CD4-positive, alpha-beta T cell treated with Interleukin-12 subunit alpha and Interleukin-12 subunit beta, for 1 hour (primary cell): ENCODE results near the gene SLC16A5.
"Not testable (repeated sequence)": the region's sequence is repeated elsewhere in the genome, so short reads cannot be mapped to it uniquely, and the experiment has no call there.

Experiments
- DNase-seq: peaks from one replicate; pipeline ENCODE4 v3.0.0-alpha.2; 2020

The SLC16A5 gene

DNA sequence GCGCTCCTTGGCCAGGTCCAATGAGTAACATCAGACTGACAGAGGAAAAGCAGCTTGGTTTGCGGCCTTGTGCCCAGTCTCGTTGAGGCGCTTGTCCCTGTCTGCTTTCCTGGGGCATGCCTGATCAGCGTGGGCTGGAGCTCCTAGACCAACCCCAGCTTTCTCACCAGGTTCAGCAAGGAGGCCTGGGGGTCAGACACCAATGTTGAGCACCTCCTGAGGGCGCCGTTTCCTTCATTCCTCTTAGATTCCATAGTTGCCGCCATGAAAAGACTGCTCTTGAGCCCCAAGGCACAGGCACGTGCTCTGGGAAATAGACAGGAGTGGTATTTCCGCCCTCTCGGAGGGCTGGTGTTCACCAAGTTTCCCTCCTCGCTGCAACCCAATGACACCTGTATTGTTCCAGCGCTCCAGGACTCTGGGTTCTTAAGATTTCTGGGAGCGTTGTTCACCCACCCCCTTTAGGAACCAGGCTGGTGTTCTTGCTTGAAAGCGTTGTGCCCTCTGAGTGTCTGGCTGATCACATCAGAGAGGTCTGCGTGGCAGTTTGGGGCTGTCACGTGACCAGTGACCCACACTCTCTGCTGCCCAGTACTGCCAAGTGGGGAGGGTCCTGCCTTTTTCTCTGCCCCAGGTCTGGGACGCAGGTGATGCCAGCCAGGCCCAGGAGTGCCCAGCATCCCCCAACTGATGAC is 22.7 kb upstream of the SLC16A5 start:
- DNase-seq = no peak

DNA sequence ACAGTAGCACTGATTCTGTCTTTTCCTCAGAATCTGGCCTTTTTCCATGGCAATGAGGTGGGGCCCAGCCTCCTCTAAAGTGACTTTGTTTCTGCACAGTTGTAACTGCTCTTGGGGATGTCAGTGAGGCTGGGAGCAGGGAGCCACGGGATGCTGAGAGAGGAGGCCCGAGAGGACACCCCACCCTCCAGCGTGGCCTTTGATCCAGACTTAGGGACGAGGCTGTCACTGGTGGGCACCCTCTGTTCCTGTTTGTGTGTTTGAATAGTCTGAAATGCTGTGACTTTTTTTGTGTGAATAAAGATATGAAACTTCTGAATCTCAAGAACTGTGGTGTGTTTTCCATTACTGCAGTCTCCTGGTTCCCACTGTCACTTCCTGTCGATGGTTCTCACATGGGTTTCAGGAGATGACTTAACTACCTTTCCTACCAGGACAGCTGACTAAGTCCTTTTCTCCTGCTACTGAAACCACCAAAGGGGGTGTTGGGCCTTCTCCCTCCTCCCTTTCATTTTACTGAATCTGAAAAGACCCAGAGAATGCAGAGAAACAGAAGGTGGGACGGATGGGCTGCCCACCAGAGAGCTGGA is 22.1 kb upstream of the SLC16A5 start:
- DNase-seq = no peak

DNA sequence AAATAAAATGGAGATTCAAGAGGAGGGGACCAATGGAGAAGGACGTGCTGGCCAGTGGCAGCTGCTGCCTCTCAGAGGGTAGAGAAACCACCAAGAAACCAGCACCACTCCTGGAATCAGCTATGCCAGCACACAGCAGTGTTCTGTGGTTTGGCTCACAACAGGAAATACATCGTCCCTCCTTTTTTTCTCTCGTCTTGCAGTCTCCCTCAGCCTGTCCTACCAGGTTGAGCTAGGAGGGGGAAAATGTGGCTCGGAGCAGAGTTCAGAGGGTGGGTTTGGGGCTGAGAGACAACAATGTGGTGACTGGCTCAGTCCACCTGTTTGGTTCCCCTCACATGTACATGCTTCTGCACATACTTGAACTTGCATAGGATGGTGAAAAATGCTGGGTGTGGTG is 19.9 kb upstream of the SLC16A5 start:
- peak; percentile 31 for DNase-seq

- no peak for DNase-seq
Observed at GRCh38 chr17:75068750-75069149, 19.0 kb upstream of the SLC16A5 start.

DNA sequence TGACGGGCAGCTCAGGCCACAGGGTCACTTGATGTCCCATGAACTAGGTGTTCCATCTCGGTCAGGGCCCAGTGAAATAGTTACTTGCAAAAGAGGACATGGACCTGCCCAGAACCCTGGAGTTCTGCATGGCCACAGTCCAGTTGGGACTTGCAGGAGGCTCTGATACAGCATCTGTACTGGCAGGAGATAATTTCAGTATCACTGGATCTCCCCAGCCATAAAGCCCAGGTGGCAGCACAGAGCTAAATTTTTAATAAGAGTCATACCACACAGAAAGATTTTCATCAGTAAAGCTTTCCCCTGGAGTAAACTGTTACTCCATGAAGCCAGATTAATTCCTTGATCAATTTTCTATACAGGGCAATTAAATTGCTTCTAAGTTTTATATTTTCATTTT is 18.0 kb upstream of the SLC16A5 start:
- no peak for DNase-seq

GRCh38 chr17:75071478-75072271 is 16.1 kb upstream of the SLC16A5 start:
- DNase-seq = not testable (repeated sequence)

DNA sequence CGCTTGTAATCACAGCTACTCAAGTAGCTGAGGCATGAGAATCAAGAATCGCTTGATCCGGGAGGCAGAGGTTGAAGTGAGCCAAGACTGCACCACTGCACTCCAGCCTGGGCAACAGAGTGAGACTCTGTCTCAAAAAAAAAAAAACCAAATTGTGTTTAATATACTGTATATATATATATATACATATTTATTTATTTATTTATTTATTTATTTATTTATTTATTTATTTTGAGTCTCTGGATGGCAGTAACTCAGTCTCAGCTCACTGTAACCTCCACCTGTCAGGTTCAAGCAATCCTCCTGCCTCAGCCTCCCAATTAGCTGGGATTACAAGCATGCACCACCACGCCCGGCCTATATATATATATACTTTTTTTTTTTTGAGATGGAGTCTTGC is 14.8 kb upstream of the SLC16A5 start:
- not testable (repeated sequence) for DNase-seq

GRCh38 chr17:75073618-75074047 is 14.1 kb upstream of the SLC16A5 start:
- DNase-seq = no peak

GRCh38 chr17:75074532-75074931 is 13.2 kb upstream of the SLC16A5 start:
- no peak for DNase-seq

- DNase-seq = no peak
Observed at GRCh38 chr17:75075597-75076336, 12.0 kb upstream of the SLC16A5 start.

DNA sequence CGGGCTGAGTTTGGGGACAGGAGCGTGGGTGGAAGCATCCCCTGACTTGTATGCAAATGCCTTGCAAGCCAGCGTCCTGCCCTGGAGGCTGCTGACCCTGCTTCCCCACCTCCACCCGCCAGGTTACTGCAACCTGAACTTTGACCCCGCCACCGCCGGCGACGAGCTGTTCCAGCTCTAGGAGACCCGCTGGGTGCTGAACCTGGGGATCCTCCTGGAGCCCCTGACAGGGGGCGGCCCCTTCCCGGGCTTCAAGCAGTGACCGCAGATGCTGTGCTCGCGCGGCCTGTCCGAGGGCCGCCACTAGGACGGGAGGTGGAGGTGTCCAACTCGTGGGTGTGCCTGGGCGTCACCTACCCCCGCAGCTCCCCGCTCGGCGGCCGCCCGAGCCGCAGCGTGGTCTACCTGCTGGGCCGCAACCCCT is 10.7 kb upstream of the SLC16A5 start:
- DNase-seq = no peak

DNA sequence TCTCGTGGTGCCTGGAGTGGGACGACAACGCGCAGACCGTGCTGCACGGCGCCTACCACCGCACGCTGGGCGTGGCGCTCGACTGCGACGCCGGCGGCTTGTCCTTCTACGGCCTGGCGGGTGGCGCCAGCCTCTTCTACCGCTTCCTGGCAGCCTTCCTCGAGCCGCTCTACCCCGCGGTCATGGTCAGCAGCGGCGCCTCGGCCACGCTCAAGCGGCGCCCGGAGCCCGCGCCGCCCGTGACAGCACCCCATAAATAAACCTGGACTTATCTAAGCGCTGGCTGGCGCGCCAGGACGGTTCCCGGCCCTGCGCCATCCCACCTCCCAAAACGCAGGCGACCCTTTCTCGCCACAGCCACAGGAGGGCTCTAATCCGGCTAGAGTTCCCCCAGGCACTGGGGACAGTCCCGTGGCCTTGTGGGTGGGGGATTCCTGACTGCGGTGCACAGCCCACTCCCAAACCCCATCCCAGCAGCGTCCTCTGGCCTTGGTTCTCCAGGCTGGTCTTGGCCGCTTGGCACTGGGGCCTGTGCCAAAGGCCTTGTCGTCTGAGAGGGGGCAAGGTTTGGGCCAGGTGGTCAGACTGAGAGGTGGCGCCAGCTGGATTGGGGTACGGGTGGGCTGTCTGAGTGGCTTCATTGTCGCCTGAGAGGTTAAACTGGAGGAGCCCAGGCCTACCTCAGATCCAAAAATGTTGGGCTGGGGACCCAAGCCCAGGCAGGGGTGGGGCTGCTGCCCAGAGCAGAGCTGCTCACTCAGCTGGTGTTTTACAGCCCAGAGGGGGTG is 10.1 kb upstream of the SLC16A5 start:
- peak; percentile 52 for DNase-seq

- DNase-seq = no peak
Observed at GRCh38 chr17:75078284-75079022, 9.3 kb upstream of the SLC16A5 start.

GRCh38 chr17:75079023-75079373 is 8.8 kb upstream of the SLC16A5 start:
- no peak for DNase-seq

- no peak for DNase-seq
Observed at GRCh38 chr17:75081611-75082540, 5.9 kb upstream of the SLC16A5 start.

DNA sequence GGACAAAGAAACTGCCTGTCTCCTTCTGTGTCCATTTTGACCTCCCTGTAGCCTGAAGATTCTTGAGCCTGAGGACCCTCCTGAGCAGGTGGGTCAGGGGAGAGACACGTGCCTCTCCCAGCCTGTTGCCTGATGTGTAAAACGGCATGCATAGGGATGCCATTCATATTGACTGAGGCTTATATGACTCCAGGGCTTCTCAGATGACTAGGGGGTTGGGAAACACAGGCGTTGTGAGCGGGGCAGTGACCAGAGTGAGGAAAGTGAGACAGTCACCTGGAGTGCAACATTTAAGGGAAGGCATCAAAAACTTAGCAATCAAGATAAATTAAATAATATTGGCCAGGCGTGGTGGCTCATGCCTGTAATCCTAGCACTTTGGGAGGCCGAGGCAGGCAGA is 5.1 kb upstream of the SLC16A5 start:
- no peak for DNase-seq

DNA sequence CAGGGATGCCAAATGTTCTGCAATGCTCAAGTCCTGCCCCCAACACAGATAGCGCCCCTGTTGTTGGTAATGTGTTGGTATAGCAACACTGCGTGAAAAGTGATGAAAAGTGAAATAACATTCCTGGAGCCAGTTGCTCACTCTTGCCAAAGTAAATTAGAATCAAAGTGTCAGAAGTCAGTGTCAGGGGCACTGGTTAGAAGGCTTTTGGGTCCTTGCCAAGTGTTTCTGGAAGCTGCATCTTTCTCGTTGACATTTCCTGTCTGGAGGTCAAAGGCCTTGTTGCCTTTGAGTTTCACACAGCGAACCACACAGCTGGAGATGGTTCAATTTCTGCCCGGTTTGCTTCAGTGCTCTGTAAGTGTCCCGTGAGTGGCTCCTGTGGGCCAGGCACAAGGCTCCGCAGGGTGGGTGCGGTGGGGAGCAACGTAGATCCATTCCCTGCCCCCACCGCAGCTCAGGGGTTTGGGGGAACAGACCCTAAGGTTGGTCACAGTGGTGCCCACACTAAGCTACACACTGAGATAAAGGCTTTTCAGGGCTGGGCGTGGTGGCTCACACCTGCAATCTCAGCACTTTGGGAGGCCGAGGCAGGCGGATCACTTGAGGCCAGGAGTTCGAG is 3.6 kb upstream of the SLC16A5 start:
- DNase-seq = no peak

DNA sequence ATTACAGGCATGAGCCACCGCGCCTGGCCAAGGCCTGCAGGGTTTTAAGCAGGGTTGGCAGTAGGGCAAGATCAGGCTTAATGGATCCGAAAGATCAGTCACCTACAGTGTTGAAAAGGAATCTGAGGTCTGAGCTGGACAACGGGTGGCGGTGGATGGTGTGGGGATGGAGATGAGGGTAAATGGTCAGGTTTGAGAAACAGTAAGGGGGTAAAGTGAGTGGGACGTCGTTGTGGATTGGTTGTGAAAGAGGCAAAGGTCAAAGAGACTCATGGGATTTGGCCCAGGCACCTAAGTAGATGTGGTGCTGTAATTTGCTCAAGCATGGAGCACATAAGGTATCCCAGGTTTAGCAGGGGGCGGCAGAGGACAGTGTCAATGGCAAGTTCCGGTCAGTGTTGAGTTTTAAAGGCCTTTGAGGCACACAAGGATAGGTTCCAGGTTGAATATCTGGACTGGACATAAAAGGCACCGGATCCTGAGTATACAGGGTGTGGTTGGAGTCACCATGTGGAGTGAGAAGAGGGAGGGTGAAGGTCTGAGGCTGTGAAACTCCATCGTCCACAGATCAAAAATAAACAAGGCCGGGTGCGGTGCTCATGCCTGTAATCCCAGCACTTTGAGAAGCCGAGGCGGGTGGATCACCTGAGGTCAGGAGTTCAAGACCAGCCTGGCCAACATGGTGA is 1.1 kb upstream of the SLC16A5 start:
- DNase-seq = no peak

DNA sequence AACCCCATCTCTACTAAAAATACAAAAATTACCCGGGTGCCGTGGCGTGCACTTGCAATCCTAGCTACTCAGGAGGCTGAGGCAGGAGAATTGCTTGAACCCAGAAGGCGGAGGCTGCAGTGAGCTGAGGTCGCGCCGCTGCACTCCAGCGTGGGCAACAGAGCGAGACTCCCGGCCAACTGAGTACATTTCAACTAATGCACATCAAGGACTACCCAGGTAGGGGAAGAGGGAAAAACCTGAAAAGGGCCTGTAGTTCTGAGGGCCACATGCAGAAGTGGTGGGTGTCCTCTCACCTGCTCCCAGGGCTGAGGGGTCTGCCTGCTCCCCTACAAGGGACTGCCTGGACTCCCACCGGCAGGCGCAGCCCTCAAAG is 584 bp upstream of the SLC16A5 start:
- DNase-seq = no peak
